Kidney epithelial cell (primary cell): ENCODE data around the gene BMP5. TPM values are rescaled to one million over a fixed set of nuclear protein-coding genes. Genes with fewer than 3 reads are reported as not detected.

ENCODE experiments used
- DNase-seq: peaks from one replicate; pipeline ENCODE4 v3.0.0-alpha.2; 2010; ENCODE audit warnings: low read depth
- H3K27me3 ChIP-seq: 2 replicates; pipeline ENCODE4 v1.6.0; 2011; ENCODE audit warnings: low read length; ENCODE audit not compliant: control insufficient read depth, insufficient read depth
- H3K36me3 ChIP-seq: 2 replicates; pipeline ENCODE4 v1.5.1; 2011; ENCODE audit warnings: low read length; ENCODE audit not compliant: control insufficient read depth, insufficient read depth
- H3K4me3 ChIP-seq: 2 replicates; pipeline ENCODE4 v1.5.1; 2011; ENCODE audit warnings: low read depth, mild to moderate bottlenecking, control low read depth, low read length
- CTCF ChIP-seq: IDR thresholded peaks from 2 replicates; pipeline ENCODE4 v1.5.1; 2011; ENCODE audit warnings: mild to moderate bottlenecking, moderate library complexity, low read length, control low read depth, inconsistent platforms; ENCODE audit not compliant: insufficient read depth, poor library complexity, severe bottlenecking
- total RNA-seq: library from RNA; depleted of rRNA; stranded (reverse); fragments of >200 nt; gene quantifications from 2 replicates; pipeline ENCODE4 v1.2.3, GENCODE V29; 2015

Gene BMP5
- under 0.01 TPM in 1 of 2 replicates, not detected in the other for total RNA-seq

GRCh38 chr6:55875400-55875799 is at the start of gene BMP5:
TSS of gene BMP5 (minus strand) at chr6:55875590. CDS start at chr6:55874865, 725 bp downstream.
- no peak within 1 kb of the TSS for H3K4me3 ChIP-seq
- DNase-seq = no peak

GRCh38 chr6:55922406-55922805 is 47.0 kb upstream of the BMP5 start:
- TF ChIP-seq CTCF = no peak

More at GRCh38 chr6:55875400-55875799, at the start of gene BMP5:
- no peaks in the 10 kb centered on the region for H3K36me3 ChIP-seq
- no peak for TF ChIP-seq CTCF
- H3K27me3 ChIP-seq = no peaks in the 10 kb centered on the region

GRCh38 chr6:55919716-55920308 is 44.4 kb upstream of the BMP5 start:
- no peak overlapping the region for H3K4me3 ChIP-seq
- no peak for TF ChIP-seq CTCF
- no peak for DNase-seq
- no peaks in the 10 kb centered on the region for H3K27me3 ChIP-seq
- H3K36me3 ChIP-seq = no peaks in the 10 kb centered on the region

More at GRCh38 chr6:55922406-55922805, 47.0 kb upstream of the BMP5 start:
- Histone ChIP-seq H3K27me3 (no peaks in the 10 kb centered on the region), H3K4me3 (no peak overlapping the region), H3K36me3 (no peaks in the 10 kb centered on the region)
- DNase-seq = no peak

GRCh38 chr6:55918639-55919038 is 43.2 kb upstream of the BMP5 start:
- Histone ChIP-seq H3K4me3 (no peak overlapping the region), H3K36me3 (no peaks in the 10 kb centered on the region), H3K27me3 (no peaks in the 10 kb centered on the region)
- no peak for TF ChIP-seq CTCF
- no peak for DNase-seq

GRCh38 chr6:55917751-55918415 is 42.5 kb upstream of the BMP5 start:
- no peak for DNase-seq
- no peak for TF ChIP-seq CTCF
- Histone ChIP-seq H3K36me3 (no peaks in the 10 kb centered on the region), H3K4me3 (no peak overlapping the region), H3K27me3 (no peaks in the 10 kb centered on the region)
